SU-DHL-6 (cell line): ENCODE measurements around the gene ADAMTS7.
"Not testable (repeated sequence)": the region's sequence is repeated elsewhere in the genome, so short reads cannot be mapped to it uniquely, and the experiment has no call there.

Experiments
- CTCF ChIP-seq: fragments of 200-600 bp; sonication (generic); IDR thresholded peaks from one replicate; pipeline ENCODE4 v1.5.1; 2017; ENCODE audit warnings: antibody characterized with exemption, mild to moderate bottlenecking, low read length, moderate library complexity; ENCODE audit not compliant: insufficient read depth, poor library complexity, severe bottlenecking
- EZH2phosphoT487 ChIP-seq: fragments of 200-600 bp; sonication (generic), shearing (Covaris generic); conservative IDR thresholded peaks from 2 replicates; pipeline ENCODE4 v1.6.1; 2018; ENCODE audit warnings: mild to moderate bottlenecking, antibody characterized with exemption, low read length, moderate library complexity, mixed read lengths

- not testable (repeated sequence) for TF ChIP-seq EZH2phosphoT487, CTCF
Observed at GRCh38 chr15:78747877-78748276, 63.4 kb downstream of the ADAMTS7 start.
